COLO829 (cell line): ENCODE data around the gene SRF.

Experiments used
- DNase-seq: peaks from one replicate; pipeline ENCODE4 v3.0.0; 2012; ENCODE audit warnings: low spot score

The SRF gene

DNA sequence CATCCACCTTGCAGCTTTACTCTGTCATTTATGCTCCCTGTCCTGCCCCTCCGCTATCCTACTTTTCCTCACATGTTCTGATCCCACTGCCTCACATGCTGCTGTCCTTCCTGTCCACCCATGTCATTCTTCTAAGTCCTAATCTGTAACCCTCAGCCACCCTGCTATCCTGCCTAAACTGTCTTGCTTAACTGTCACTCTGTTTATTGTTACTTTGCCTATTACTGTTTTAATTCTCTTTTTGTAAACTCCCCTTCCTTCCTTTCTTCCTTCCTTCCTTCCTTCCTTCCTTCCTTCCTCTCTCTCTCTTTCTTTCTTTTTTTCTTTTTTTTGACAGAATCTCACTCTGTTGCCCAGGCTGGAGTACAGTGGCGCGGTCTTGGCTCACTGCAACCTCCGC lies 12.4 kb downstream of the SRF start:
- DNase-seq, result no peak

- no peak for DNase-seq
These were observed 13.4 kb downstream of the SRF start for GRCh38 chr6:43184268-43184985.

GRCh38 chr6:43185391-43185985 lies 14.4 kb downstream of the SRF start:
- DNase-seq, result no peak

GRCh38 chr6:43186019-43186418 lies 14.9 kb downstream of the SRF start:
- DNase-seq, result no peak

DNA sequence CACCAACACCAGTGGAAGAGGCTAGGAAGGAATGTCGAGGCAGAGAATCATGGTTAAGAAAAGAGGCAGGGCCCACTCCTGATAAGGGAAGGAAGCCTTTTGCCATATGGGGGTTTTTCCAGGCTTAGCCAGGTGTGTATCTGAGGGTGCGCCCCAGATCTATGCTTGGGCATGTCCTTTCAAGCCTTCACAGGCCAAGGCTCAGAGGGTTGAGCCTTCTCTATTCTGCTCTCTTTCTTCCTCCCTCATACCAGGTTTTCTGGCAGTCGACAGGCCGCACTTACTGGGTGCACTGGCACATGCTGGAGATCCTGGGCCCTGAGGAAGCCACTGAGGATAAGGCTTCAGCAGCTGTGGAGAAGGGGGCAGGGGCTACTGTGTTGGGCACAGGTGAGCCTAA lies 15.6 kb downstream of the SRF start:
- no peak for DNase-seq

DNA sequence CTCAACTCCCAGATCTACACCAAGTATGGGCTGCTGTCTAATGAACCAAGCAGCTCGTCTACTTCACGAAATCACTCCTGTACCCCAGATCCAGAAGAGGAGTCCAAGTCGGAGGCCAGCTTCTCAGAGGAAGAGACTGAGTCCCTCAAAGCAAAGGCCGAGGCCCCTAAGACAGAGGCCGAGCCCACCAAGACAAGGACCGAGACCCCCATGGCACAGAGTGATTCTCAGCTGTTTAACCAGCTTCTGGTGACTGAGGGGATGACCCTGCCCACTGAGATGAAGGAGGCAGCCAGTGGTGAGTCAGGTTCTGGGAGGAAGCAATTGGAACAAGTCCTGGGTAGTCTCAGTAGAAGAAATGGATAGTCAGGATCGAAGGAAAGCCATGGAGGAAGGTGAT lies 16.8 kb downstream of the SRF start:
- no peak for DNase-seq

DNA sequence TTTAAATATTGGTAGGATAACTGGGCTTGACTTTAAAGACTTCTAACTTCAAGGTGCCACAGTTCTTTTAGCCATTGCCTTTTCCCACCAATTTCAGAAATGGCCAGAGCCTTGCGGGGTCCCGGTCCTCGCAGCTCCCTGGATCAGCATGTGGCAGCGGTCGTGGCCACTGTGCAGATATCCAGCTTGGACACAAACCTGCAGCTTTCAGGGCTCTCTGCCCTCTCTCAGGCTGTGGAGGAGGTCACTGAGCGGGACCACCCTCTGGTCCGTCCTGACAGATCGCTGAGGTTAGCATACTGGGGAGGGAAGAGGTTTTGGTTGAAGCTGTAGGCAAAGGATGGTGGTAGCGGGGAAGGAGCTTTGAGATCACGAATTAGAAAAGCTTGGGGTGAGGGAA lies 17.4 kb downstream of the SRF start:
- no peak for DNase-seq

GRCh38 chr6:43189776-43190304 lies 18.8 kb downstream of the SRF start:
- no peak for DNase-seq

GRCh38 chr6:43192911-43193310 lies 21.8 kb downstream of the SRF start:
- no peak for DNase-seq

GRCh38 chr6:43193929-43194328 lies 22.9 kb downstream of the SRF start:
- no peak for DNase-seq

DNA sequence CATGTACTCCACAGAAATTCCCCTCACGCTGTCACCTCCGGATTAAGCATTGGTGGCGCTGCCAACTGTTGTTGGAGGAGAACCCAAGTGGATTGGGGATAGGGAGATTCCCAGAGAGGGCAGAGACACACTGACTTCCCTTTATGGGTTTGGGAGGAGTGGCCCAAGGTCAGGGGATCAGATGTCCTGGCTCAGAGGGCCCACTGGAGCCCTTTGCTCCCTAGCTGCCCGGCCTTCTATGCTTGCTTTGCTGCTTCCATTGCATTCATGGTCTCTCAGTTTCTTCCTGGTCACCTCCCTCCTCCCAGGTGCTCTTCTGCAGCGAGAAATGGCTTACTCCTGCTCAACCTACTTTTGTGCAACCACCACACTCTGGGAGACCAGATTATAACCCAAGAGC lies 25.3 kb downstream of the SRF start:
- no peak for DNase-seq

DNA sequence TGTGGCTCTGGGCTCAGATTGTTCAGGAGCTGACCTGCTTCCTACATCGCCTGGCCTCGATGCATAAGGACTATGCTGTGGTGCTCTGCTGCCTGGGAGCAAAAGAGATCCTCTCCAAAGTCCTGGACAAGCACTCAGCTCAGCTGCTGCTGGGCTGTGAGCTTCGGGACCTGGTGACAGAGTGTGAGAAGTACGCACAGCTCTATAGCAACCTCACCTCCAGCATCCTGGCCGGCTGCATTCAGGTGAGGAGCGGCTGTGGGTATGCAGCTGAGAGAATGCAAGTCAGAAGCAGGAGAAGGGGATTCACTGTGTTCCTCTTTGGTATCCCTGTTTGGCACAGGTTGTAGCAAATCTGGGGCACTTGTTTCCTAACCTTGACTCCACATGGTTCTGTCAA lies 28.8 kb downstream of the SRF start:
- DNase-seq, result no peak

DNA sequence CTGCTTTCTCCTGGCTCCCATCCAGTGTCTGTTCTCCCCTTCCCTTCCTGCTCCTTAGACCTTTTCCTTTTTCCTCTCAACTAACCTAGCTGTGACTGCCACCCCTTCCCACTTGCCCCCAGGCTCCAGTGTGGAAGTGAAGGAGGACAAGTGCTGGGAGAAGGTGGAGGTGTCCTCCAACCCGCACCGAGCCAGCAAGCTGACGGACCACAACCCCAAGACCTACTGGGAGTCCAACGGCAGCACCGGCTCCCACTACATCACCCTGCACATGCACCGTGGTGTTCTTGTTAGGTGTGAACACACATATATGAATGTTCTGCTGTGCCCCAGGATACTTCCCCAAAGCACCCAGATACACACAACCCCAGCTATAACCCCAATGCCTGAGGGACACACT lies 29.5 kb downstream of the SRF start:
- DNase-seq, result no peak

- DNase-seq, result no peak
These were observed 31.4 kb downstream of the SRF start for GRCh38 chr6:43202451-43202850.

GRCh38 chr6:43203029-43203717 lies 32.1 kb downstream of the SRF start:
- DNase-seq, result no peak

DNA sequence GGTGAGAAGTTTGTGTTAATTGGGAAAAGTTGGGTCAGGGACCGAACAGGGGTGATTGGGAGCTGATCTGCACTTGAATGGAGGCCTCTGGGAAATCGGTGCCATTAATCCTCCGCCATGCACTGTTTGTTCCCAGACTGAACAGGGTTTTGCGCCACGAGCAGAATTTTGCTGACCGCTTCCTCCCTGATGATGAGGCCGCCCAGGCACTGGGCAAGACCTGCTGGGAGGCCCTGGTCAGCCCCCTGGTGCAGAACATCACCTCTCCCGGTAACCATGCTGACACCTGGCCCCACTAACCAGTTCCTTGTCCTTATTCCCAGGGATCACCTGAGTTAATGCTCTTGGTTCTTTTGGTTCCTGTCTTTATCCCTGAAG lies 32.6 kb downstream of the SRF start:
- DNase-seq, result no peak

- no peak for DNase-seq
These were observed 33.4 kb downstream of the SRF start for GRCh38 chr6:43204271-43205105.

DNA sequence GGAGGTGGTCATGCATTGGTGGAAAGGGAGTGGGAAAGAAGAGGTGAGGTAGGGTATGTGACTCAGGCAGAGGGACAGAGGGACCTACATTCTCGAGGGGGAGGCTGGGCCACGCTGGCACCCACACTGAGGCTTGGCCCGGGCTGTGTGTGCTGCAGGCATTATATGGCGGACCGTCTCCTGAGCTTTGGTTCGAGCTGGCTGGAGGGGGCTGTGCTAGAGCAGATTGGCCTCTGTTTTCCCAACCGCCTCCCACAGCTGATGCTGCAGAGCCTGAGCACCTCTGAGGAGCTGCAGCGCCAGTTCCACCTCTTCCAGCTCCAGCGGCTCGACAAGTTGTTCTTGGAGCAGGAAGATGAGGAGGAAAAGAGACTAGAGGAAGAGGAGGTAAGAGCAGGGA lies 34.8 kb downstream of the SRF start:
- DNase-seq, result no peak

DNA sequence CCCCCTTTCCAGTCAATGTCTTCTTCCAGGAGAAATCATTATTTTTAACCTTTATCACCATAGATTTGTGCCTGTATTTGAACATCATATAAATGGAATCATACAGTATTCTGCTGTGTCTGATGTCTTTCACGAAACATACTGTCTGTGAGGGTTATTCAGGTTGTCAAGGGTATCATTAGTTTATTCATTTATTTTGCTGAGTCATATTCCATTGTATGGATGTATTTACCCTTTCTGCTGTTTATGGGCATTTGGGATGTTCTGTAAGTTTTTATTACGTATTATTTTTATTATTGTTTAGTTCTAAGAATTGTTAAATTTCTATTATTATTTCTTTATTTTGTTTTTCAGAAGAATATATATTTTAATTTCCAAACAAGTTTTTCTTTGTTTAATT lies 36.2 kb downstream of the SRF start:
- DNase-seq, result no peak

DNA sequence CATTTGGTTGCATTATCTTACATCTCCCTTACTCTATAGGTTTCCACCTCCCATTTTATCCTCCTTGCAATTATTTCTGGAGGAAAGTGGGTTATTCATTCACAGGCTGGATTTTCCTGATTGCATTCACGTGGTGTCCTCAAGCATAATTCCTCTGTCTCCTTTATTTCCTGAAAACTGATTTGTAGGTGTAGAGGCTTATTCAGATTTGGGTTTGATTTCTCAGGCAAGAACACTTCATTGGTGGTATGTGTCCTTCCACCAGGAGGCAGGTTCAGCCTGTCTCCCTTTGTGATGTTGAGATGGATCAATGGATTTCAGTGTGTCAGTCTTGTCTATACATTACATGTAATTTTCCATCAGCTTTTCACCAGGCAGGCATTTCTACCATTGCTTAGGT lies 40.9 kb downstream of the SRF start:
- no peak for DNase-seq

DNA sequence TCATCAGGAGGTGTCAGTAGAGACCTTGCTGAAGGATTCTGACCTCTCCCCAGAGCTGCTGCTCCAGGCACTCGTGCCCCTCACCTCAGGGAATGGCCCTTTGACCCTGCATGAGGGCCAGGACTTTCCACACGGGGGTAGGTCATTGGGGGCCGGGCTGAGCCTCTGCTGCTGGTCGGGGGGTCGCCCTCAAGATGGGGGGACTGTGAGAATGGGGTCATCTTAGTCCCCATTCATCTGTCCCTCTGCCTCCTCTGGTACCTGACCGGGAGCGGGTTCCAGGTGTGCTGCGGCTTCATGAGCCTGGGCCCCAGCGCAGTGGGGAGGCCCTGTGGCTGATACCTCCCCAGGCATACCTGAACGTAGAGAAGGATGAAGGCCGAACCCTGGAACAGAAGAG lies 42.4 kb downstream of the SRF start:
- DNase-seq, result no peak

GRCh38 chr6:43215066-43215465 lies 44.0 kb downstream of the SRF start:
- DNase-seq, result no peak

- DNase-seq, result no peak
These were observed 45.1 kb downstream of the SRF start for GRCh38 chr6:43216200-43216599.
